ENCODE results near the gene HDAC11. TPM values are rescaled to one million over a fixed set of nuclear protein-coding genes. Genes with fewer than 3 reads are reported as not detected.

HDAC11 gene
- total RNA-seq, 1 experiment from 2014 or later = 7.0 TPM

DNA sequence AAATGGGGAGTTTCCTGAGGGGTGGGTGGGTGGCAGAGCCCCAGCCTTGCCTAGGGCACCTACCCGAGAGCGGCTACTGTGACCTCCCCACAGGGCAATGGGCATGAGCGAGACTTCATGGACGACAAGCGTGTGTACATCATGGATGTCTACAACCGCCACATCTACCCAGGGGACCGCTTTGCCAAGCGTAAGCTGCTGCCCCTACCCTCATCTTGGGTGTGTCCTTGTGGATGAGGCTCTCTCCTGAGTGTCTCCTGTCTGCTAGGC is 22.6 kb downstream of the HDAC11 start:
- no peak overlapping the region for H3K4me3 Mint-ChIP-seq
- Histone ChIP-seq H3K18ac (ENCODE audit: insufficient read length, low read depth, low read length) (no peak overlapping the region), H3K27ac (ENCODE audit: insufficient read length, low read depth, low read length) (no peak overlapping the region), H2BK120ac (ENCODE audit: low read depth, low read length, poor library complexity, severe bottlenecking) (no peak overlapping the region), H3T11ph (ENCODE audit: low read length) (no peak overlapping the region), H3K23me2 (ENCODE audit: insufficient read length, low read depth, low read length, poor library complexity, severe bottlenecking) (no peaks in the 10 kb centered on the region), H2BK5ac (ENCODE audit: insufficient read length, low read length) (no peak overlapping the region), H4K5ac (ENCODE audit: insufficient read length, low read depth, low read length) (no peak overlapping the region), H4K8ac (replicated peaks; ENCODE audit: insufficient read length, low read depth, low read length) (no peak overlapping the region), H2BK12ac (ENCODE audit: insufficient read length, low read depth, low read length) (no peak overlapping the region), H2AFZ (ENCODE audit: low read length) (no peak overlapping the region), H2BK15ac (ENCODE audit: low read depth, low read length) (no peak overlapping the region), H3K4ac (ENCODE audit: low read depth, low read length) (no peak overlapping the region), H3K27me3 (ENCODE audit: insufficient read depth, low read length) (no peaks in the 10 kb centered on the region), H3K9me3 (ENCODE audit: control insufficient read depth, low read depth, low read length) (no peaks in the 10 kb centered on the region), H3K4me1 (ENCODE audit: insufficient read depth, low read length) (no peaks in the 10 kb centered on the region; the same call in 1 of the 2 replicates), H2BK20ac (ENCODE audit: low read depth, low read length, poor library complexity, severe bottlenecking) (no peak overlapping the region), H3K79me2 (ENCODE audit: insufficient read depth, low read length) (no peaks in the 10 kb centered on the region), H4K91ac (ENCODE audit: insufficient read length, low read depth, low read length) (no peak overlapping the region), H2AK5ac (ENCODE audit: insufficient read length, low read length) (no peak overlapping the region), H4K20me1 (ENCODE audit: control insufficient read depth, insufficient read depth, insufficient read length) (peaks cover 8% of the 10 kb centered on the region), H3K9ac (ENCODE audit: extremely low read depth, insufficient read length, low read length) (no peak overlapping the region), H3K23ac (ENCODE audit: insufficient read length, low read depth, low read length) (no peak overlapping the region), H3K14ac (ENCODE audit: insufficient read depth, low read length) (no peak overlapping the region; the same call in 1 of the 2 replicates), H3K79me1 (ENCODE audit: insufficient read depth, low read depth, low read length, poor library complexity, severe bottlenecking) (no peaks in the 10 kb centered on the region), H3K4me2 (ENCODE audit: insufficient read depth, insufficient read length, low read length) (no peak overlapping the region), H3K56ac (ENCODE audit: insufficient read length, low read depth, low read length) (no peak overlapping the region)
- no peak for TF ChIP-seq CTCF (conservative IDR thresholded peaks at IDR 0.05)
- no peak overlapping the region; a peak in 1 of 7 replicates for H3K27ac Mint-ChIP-seq
- H3K27me3 Mint-ChIP-seq (ENCODE audit: low read depth) = no peaks in the 10 kb centered on the region
- no CpG with 5 or more reads among the region's 8 CpGs for whole genome bisulfite sequencing (ENCODE audit: extremely low coverage, insufficient read length, low lambda C conversion rate)
- no peaks in the 10 kb centered on the region; a peak in 2 of 5 replicates for H3K9me3 Mint-ChIP-seq
- H3K36me3 Mint-ChIP-seq (ENCODE audit: insufficient read depth in 1 of 3, low read depth in 3 of 3) = no peaks in the 10 kb centered on the region
- DNase-seq = no peak
- peaks cover 6 to 7% of the 10 kb centered on the region in 2 experiments for H3K4me1 Mint-ChIP-seq

Data from H9 (cell line).